IMR-90 (cell line): ENCODE data around the gene ATG12.
"Not testable (repeated sequence)": the region's sequence is repeated elsewhere in the genome, so short reads cannot be mapped to it uniquely, and the experiment has no call there.

Source experiments
- MAFK ChIP-seq: IDR thresholded peaks from 2 replicates; pipeline ENCODE4 v1.6.1; 2012; ENCODE audit warnings: low read depth, low read length, improper control_type of control experiment
- POLR2A ChIP-seq: IDR thresholded peaks from 2 replicates; pipeline ENCODE4 v1.6.1; 2012; ENCODE audit warnings: mild to moderate bottlenecking, low read depth, low read length
- RAD21 ChIP-seq: IDR thresholded peaks from 2 replicates; pipeline ENCODE4 v1.6.1; 2012; ENCODE audit warnings: low read length, improper control_type of control experiment
- TF ChIP-seq, protein P1 (sequence below): conservative IDR thresholded peaks from 2 replicates; pipeline ENCODE4 v1.5.1; 2012; ENCODE audit warnings: mild to moderate bottlenecking, low read depth, low read length, improper control_type of control experiment

DNA sequence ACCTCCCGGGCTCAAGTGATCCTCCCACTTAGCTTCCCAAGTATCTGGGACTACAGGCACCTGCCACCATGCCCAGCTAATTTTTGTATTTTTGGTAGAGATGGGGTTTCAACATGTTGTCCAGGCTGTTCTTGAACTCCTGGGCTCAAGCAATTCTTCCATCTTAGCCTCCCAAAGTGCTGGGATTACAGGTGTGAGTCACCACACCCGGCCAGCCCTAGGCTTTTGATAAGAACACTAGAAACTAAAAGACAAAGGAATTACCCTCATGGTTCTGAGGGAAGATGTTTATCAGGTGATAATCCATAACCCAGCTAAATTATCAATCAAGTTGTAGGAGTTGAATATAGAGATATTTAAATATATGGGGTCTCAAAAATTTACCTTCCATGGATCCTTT, 33.3 kb downstream of the ATG12 start:
- TF ChIP-seq, protein P1, sequence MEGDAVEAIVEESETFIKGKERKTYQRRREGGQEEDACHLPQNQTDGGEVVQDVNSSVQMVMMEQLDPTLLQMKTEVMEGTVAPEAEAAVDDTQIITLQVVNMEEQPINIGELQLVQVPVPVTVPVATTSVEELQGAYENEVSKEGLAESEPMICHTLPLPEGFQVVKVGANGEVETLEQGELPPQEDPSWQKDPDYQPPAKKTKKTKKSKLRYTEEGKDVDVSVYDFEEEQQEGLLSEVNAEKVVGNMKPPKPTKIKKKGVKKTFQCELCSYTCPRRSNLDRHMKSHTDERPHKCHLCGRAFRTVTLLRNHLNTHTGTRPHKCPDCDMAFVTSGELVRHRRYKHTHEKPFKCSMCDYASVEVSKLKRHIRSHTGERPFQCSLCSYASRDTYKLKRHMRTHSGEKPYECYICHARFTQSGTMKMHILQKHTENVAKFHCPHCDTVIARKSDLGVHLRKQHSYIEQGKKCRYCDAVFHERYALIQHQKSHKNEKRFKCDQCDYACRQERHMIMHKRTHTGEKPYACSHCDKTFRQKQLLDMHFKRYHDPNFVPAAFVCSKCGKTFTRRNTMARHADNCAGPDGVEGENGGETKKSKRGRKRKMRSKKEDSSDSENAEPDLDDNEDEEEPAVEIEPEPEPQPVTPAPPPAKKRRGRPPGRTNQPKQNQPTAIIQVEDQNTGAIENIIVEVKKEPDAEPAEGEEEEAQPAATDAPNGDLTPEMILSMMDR: not testable (repeated sequence)
- not testable (repeated sequence) for TF ChIP-seq RAD21, POLR2A, MAFK
